MG63 (cell line): ENCODE results near the gene CCK. TPM values are rescaled to one million over a fixed set of nuclear protein-coding genes. Genes with fewer than 3 reads are reported as not detected.

ENCODE experiments used
- DNase-seq: peaks from one replicate; pipeline ENCODE4 v3.0.0-alpha.2; 2020
- H3K27me3 ChIP-seq: fragments of 250-450 bp; sonication (Bioruptor Pico); 2 replicates; pipeline ENCODE4 v1.5.1; 2020; ENCODE audit warnings: mild to moderate bottlenecking, moderate library complexity
- H3K36me3 ChIP-seq: fragments of 250-450 bp; sonication (Bioruptor Pico); 2 replicates; pipeline ENCODE4 v1.5.1; 2020; ENCODE audit warnings: mild to moderate bottlenecking, moderate library complexity
- H3K4me3 ChIP-seq: fragments of 250-450 bp; sonication (Bioruptor Pico); 2 replicates; pipeline ENCODE4 v1.5.1; 2020; ENCODE audit warnings: mild to moderate bottlenecking, moderate library complexity
- H3K9me3 ChIP-seq: fragments of 250-450 bp; sonication (Bioruptor Pico); 2 replicates; pipeline ENCODE4 v1.5.1; 2020; ENCODE audit warnings: mild to moderate bottlenecking, moderate library complexity
- total RNA-seq: library from RNA; depleted of rRNA; stranded (reverse); fragments of >200 nt; shearing (Covaris generic); gene quantifications from 2 replicates; pipeline ENCODE4 v1.2.3, GENCODE V29; 2014; ENCODE audit warnings: low replicate concordance; rRNA removed

CCK gene
- total RNA-seq, 1 experiment from 2014 or later = 0.63 TPM

- no peaks in the 10 kb centered on the region for H3K27me3 ChIP-seq
- DNase-seq = no peak
- H3K36me3 ChIP-seq = no peaks in the 10 kb centered on the region
- no peak overlapping the region for H3K4me3 ChIP-seq
- no peaks in the 10 kb centered on the region for H3K9me3 ChIP-seq
These were observed 49.7 kb downstream of the CCK start for GRCh38 chr3:42216302-42216701.

GRCh38 chr3:42214565-42215283, 51.3 kb downstream of the CCK start:
- no peaks in the 10 kb centered on the region for H3K27me3 ChIP-seq
- H3K4me3 ChIP-seq = no peak overlapping the region
- H3K36me3 ChIP-seq = no peaks in the 10 kb centered on the region
- no peak for DNase-seq
- no peaks in the 10 kb centered on the region for H3K9me3 ChIP-seq

GRCh38 chr3:42214064-42214463, 51.9 kb downstream of the CCK start:
- no peaks in the 10 kb centered on the region for H3K36me3 ChIP-seq
- DNase-seq = no peak
- H3K27me3 ChIP-seq = no peaks in the 10 kb centered on the region
- H3K9me3 ChIP-seq = no peaks in the 10 kb centered on the region
- H3K4me3 ChIP-seq = no peak overlapping the region

- Histone ChIP-seq H3K27me3 (no peaks in the 10 kb centered on the region), H3K4me3 (no peak overlapping the region), H3K9me3 (no peaks in the 10 kb centered on the region), H3K36me3 (no peaks in the 10 kb centered on the region)
- no peak for DNase-seq
These were observed 52.6 kb downstream of the CCK start for GRCh38 chr3:42213417-42213816.

- H3K27me3 ChIP-seq = no peaks in the 10 kb centered on the region
- H3K9me3 ChIP-seq = no peaks in the 10 kb centered on the region
- no peaks in the 10 kb centered on the region for H3K36me3 ChIP-seq
- DNase-seq = no peak
- H3K4me3 ChIP-seq = no peak overlapping the region
These were observed 55.3 kb downstream of the CCK start for GRCh38 chr3:42210726-42211125.

GRCh38 chr3:42209917-42210316, 56.1 kb downstream of the CCK start:
- no peaks in the 10 kb centered on the region for H3K36me3 ChIP-seq
- no peak for DNase-seq
- no peak overlapping the region for H3K4me3 ChIP-seq
- H3K27me3 ChIP-seq = no peaks in the 10 kb centered on the region
- H3K9me3 ChIP-seq = no peaks in the 10 kb centered on the region

Other genes with a start within 250 kb of the CCK start
- gene TRAK1, start 174.8 kb downstream of the CCK start, total RNA-seq = 7.1 and 8.2 TPM in 2 replicates
- gene LYZL4, start 144.4 kb upstream of the CCK start, total RNA-seq = not detected in 2 replicates
- not detected in 2 replicates for gene VIPR1, start 236.5 kb upstream of the CCK start, total RNA-seq